GM12878 (cell line): ENCODE results near the gene TSHZ2. TPM values are rescaled to one million over a fixed set of nuclear protein-coding genes. Genes with fewer than 3 reads are reported as not detected.

ENCODE experiments used
- ATAC-seq: fragments of 200-7000 bp; cut with Tn5 transposase; 3 replicates; pipeline ENCODE4 v1.9.1; 2020; ENCODE audit warnings: mild to moderate bottlenecking, moderate library complexity
- BruUV-seq: library from RNA; stranded (reverse); fragments of 400-500 nt; replicated peaks from 2 replicates; lab custom pipeline; 2021; lab: Mats Ljungman, UMichigan
- CTCF ChIA-PET: fragments of 300-600 bp; sonication (Branson Sonifier 250); formaldehyde crosslinking; extraction: SDS; loops from one replicate; lab custom pipeline; 2021; ENCODE audit warnings: inconsistent platforms; lab: Yijun Ruan, JAX
- POLR2A ChIA-PET: fragments of 350-600 bp; formaldehyde crosslinking; extraction: SDS; loops from one replicate; lab custom pipeline; 2021; ENCODE audit warnings: inconsistent platforms; lab: Charles Lee
- RAD21 ChIA-PET: fragments of 300-600 bp; sonication (Branson Sonifier 250); formaldehyde crosslinking; loops from one replicate; lab custom pipeline; 2023; ENCODE audit warnings: antibody characterized with exemption; ENCODE audit not compliant: unreplicated experiment; lab: Charles Lee
- SMC1A ChIA-PET: fragments of 300-600 bp; sonication (Branson Sonifier 250); formaldehyde crosslinking; loops from one replicate; lab custom pipeline; 2023; ENCODE audit not compliant: unreplicated experiment, uncharacterized antibody; lab: Charles Lee
- DNase-seq: peaks from one replicate; pipeline ENCODE4 v3.0.0-alpha.2; 2011; ENCODE audit warnings: low read depth, low spot score
- FAIRE-seq: peaks from 3 replicates; lab custom pipeline; 2011; peaks lifted over from hg19 to GRCh38; lab: Jason Lieb, UNC
- H2AFZ ChIP-seq: 2 replicates; pipeline ENCODE4 v1.6.0; 2011; ENCODE audit warnings: low read depth, low read length, control low read depth; ENCODE audit not compliant: control insufficient read depth
- H3K27ac ChIP-seq: 2 replicates; pipeline ENCODE4 v1.5.1; 2011; ENCODE audit warnings: control low read depth; ENCODE audit not compliant: control insufficient read depth, insufficient read depth
- H3K27me3 ChIP-seq, 2 experiments: replicated peaks in 1 of 2; 2 replicates each; pipeline versions ENCODE4 v1.6.0 to v1.6.1; 2011; ENCODE audit warnings: low read length in 1 of 2; ENCODE audit not compliant: control insufficient read depth in 2 of 2, insufficient read depth in 2 of 2
- H3K36me3 ChIP-seq, 2 experiments: 2 replicates each; pipeline ENCODE4 v1.5.1; 2011; ENCODE audit warnings: low read length in 1 of 2; ENCODE audit not compliant: control insufficient read depth in 2 of 2, insufficient read depth in 2 of 2
- H3K4me1 ChIP-seq: 2 replicates; pipeline ENCODE4 v1.6.1; 2011; ENCODE audit warnings: mild to moderate bottlenecking, low read length, moderate library complexity, mixed read lengths; ENCODE audit not compliant: control insufficient read depth, insufficient read depth
- H3K4me2 ChIP-seq: 2 replicates; pipeline ENCODE4 v1.6.0; 2011; ENCODE audit warnings: control low read depth; ENCODE audit not compliant: control insufficient read depth, insufficient read depth
- H3K4me3 ChIP-seq: fragments of 200-600 bp; sonication (generic); 2 replicates; pipeline ENCODE4 v1.5.1; 2016
- H3K79me2 ChIP-seq: 2 replicates; pipeline ENCODE4 v1.6.0; 2011; ENCODE audit warnings: low read length; ENCODE audit not compliant: control insufficient read depth, insufficient read depth
- H3K9ac ChIP-seq: 2 replicates; pipeline ENCODE4 v1.8.0; 2011; ENCODE audit warnings: low read length, control low read depth, mixed read lengths; ENCODE audit not compliant: control insufficient read depth, insufficient read depth
- H3K9me3 ChIP-seq: replicated peaks from 3 replicates; pipeline ENCODE4 v1.5.1; 2011; ENCODE audit warnings: mild to moderate bottlenecking, low read length; ENCODE audit not compliant: control insufficient read depth, insufficient read depth
- H4K20me1 ChIP-seq: 2 replicates; pipeline ENCODE4 v1.6.0; 2011; ENCODE audit not compliant: control insufficient read depth, insufficient read depth
- CUX1 ChIP-seq: IDR thresholded peaks from 2 replicates; pipeline ENCODE4 v1.6.1; 2012; ENCODE audit warnings: improper control_type of control experiment, low read depth, low read length; ENCODE audit not compliant: insufficient replicate concordance
- EP300 ChIP-seq, 2 experiments: fragments of 150-350 bp in 1 of 2; IDR thresholded peaks; 2 replicates each; pipeline ENCODE4 v1.6.1; 2011 to 2012; ENCODE audit warnings: low read depth in 2 of 2, low read length in 2 of 2, borderline replicate concordance in 1 of 2, improper control_type of control experiment in 1 of 2, inconsistent platforms in 1 of 2; ENCODE audit not compliant: control insufficient read depth in 1 of 2
- ESRRA ChIP-seq: IDR thresholded peaks from 2 replicates; pipeline ENCODE4 v1.6.1; 2012; ENCODE audit warnings: mild to moderate bottlenecking, low read length, improper control_type of control experiment
- HDAC6 ChIP-seq: fragments of 200-600 bp; sonication (generic); IDR thresholded peaks from one replicate; pipeline ENCODE4 v1.8.0; 2017; ENCODE audit warnings: antibody characterized with exemption; ENCODE audit not compliant: unreplicated experiment
- MLLT1 ChIP-seq: fragments of 450-650 bp; IDR thresholded peaks from 2 replicates; pipeline ENCODE4 v1.6.1; 2016; ENCODE audit warnings: mild to moderate bottlenecking
- NFYA ChIP-seq: IDR thresholded peaks from 2 replicates; pipeline ENCODE4 v1.6.1; 2011; ENCODE audit warnings: low read depth, mild to moderate bottlenecking, low read length, improper control_type of control experiment, borderline replicate concordance
- NR2C2 ChIP-seq: IDR thresholded peaks from 2 replicates; pipeline ENCODE4 v1.6.1; 2011; ENCODE audit warnings: borderline replicate concordance, low read depth; ENCODE audit not compliant: control insufficient read depth, insufficient read length
- SRF ChIP-seq, 2 experiments: IDR thresholded peaks; 2 replicates each; pipeline ENCODE4 v1.6.1; 2011; ENCODE audit warnings: low read depth in 2 of 2, low read length in 2 of 2, mild to moderate bottlenecking in 1 of 2, moderate library complexity in 1 of 2
- STAT1 ChIP-seq: fragments of 450-650 bp; conservative IDR thresholded peaks from 2 replicates; pipeline ENCODE4 v1.6.1; 2014; ENCODE audit warnings: antibody characterized with exemption, mild to moderate bottlenecking
- YY1 ChIP-seq: IDR thresholded peaks from 2 replicates; pipeline ENCODE4 v1.6.1; 2011; ENCODE audit warnings: low read depth, mild to moderate bottlenecking, low read length
- ZNF24 ChIP-seq: fragments of 450-650 bp; IDR thresholded peaks from 2 replicates; pipeline ENCODE4 v1.6.1; 2017; ENCODE audit warnings: antibody characterized with exemption, mild to moderate bottlenecking
- ZNF274 ChIP-seq: IDR thresholded peaks from one replicate; pipeline ENCODE4 v1.8.0; 2011; ENCODE audit not compliant: insufficient read length, insufficient read depth
- WGBS: methylation state at CpG from one replicate; pipeline ENCODE4 v1.1.6; 2016; ENCODE audit warnings: low lambda C conversion rate; ENCODE audit not compliant: insufficient replicate concordance, insufficient coverage; ENCODE audit errors: missing lambda C conversion rate; 5-methylcytosine and 5-hydroxymethylcytosine counted together
- in situ Hi-C: fragments of 300-500 bp; cut with MboI; formaldehyde crosslinking; loops from 9 replicates; pipeline ENCODE4 v1.14.3; 2018; ENCODE audit warnings: mixed read lengths
- intact Hi-C: fragments of 100-400 bp; cut with micrococcal nuclease; formaldehyde crosslinking; loops from one replicate; pipeline ENCODE4 v1.14.2; 2022; ENCODE audit not compliant: unreplicated experiment
- polyA plus RNA-seq, 11 experiments: library from polyadenylated mRNA; depleted of rRNA in 4 of 11; unstranded in 6 of 11; stranded (reverse) in 5 of 11; fragments of >200 nt; fragmentation: Nextera tagmentation in 4 of 11; fragmentation: Illumina TruSeq in 1 of 11; extraction: Ambion mirVana in 4 of 11; extraction: Trizol in 1 of 11; gene quantifications; 1 replicate in 1 of 11; 2 replicates in 10 of 11; pipeline versions ENCODE4 v1.2.1 to v1.2.3, GENCODE V29; 2011 to 2016; ENCODE audit warnings: inconsistent platforms in 2 of 11, missing spikeins in 2 of 11, low read depth in 1 of 11
- total RNA-seq, 4 experiments: library from RNA; depleted of rRNA in 3 of 4; stranded (reverse); fragments of >200 nt in 3 of 4; fragmentation: Illumina TruSeq in 1 of 4; extraction: Trizol in 1 of 4; gene quantifications; 2 replicates each; pipeline versions ENCODE4 v1.2.1 to v1.2.3, GENCODE V29; 2013 to 2021

The TSHZ2 gene
- total and polyA plus RNA-seq, 10 of the 15 experiments (the other 5 are each of a cell fraction or from before 2014, with no cell fraction given) = 0.01 to 0.86 (median 0.13) TPM; not detected in 2

DNA sequence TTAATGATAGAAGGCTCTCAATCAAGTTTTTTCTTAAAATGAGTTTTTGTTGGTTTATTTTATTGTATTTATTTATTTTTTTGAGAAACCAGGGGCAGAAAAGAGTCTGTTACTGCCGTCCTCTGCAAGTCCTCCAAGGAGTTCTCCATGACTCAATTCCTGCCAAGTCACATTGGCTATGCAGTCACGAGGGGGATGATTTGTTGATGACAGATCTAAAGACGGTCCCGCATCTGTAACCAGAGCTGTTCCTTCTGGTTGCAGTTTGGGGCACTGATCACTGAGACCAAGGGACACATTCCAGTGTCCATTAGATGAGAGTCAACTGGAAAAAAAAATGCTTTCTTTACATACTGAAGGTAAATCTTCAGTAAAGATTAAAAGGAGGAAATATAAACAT is 13.9 kb upstream of the TSHZ2 start:
- ATAC-seq = no peak
- DNase-seq = no peak
- no peak overlapping the region for H3K4me3 ChIP-seq
- no peaks in the 10 kb centered on the region for H3K9me3 ChIP-seq
- no peak overlapping the region for H3K27ac ChIP-seq
- H3K79me2 ChIP-seq = no peaks in the 10 kb centered on the region
- H3K4me1 ChIP-seq = no peaks in the 10 kb centered on the region
- no peak for FAIRE-seq
- ChIA-PET POLR2A (no interaction called here), SMC1A (interaction anchor here (1.5 kb wide), 1 partner anchor 11 kb away, joined by 3 read pairs; no protein-coding TSS in a partner anchor), CTCF (interaction anchor here (1.7 kb wide), 1 partner anchor 9 kb away, joined by 7 read pairs; no protein-coding TSS in a partner anchor), RAD21 (no interaction called here)
- TF ChIP-seq ZNF274 (no peak), NFYA (no peak), MLLT1 (no peak), ESRRA (no peak), ZNF24 (no peak), EP300 (IDR thresholded peaks at IDR 0.05; ENCODE audit: borderline replicate concordance in 1 of 2, control insufficient read depth in 1 of 2, low read depth in 2 of 2, low read length in 2 of 2) (no peak), NR2C2 (no peak), HDAC6 (no peak), SRF (IDR thresholded peaks at IDR 0.05; ENCODE audit: low read depth in 2 of 2, low read length in 2 of 2) (no peak), STAT1 (no peak), YY1 (no peak), CUX1 (no peak)
- no peaks in the 10 kb centered on the region for H3K36me3 ChIP-seq
- 47% methylated on average over 4 of the region's 4 CpGs for WGBS
- no peak overlapping the region for H2AFZ ChIP-seq
- no peaks in the 10 kb centered on the region for H3K27me3 ChIP-seq
- in situ Hi-C loops = no loop called here
- intact Hi-C loops = no loop called here
- no peaks in the 10 kb centered on the region for H4K20me1 ChIP-seq
- BruUV-seq = no TSS peak
- no peak overlapping the region for H3K4me2 ChIP-seq
- H3K9ac ChIP-seq = no peak overlapping the region
